IPS-18a (cell line): ENCODE data around the gene NSUN6.

Experiments used
- H3K27ac ChIP-seq: one replicate; pipeline ENCODE4 v1.5.1; 2013; ENCODE audit warnings: low read length
- H3K27me3 ChIP-seq: one replicate; pipeline ENCODE4 v1.6.1; 2013; ENCODE audit warnings: mild to moderate bottlenecking, low read length; ENCODE audit not compliant: control insufficient read depth, insufficient read depth
- H3K36me3 ChIP-seq: one replicate; pipeline ENCODE4 v1.6.1; 2013; ENCODE audit warnings: low read depth, low read length; ENCODE audit not compliant: control insufficient read depth
- H3K4me1 ChIP-seq: one replicate; pipeline ENCODE4 v1.6.1; 2013; ENCODE audit warnings: low read depth, low read length; ENCODE audit not compliant: control insufficient read depth
- H3K4me3 ChIP-seq: one replicate; pipeline ENCODE4 v1.5.1; 2013; ENCODE audit warnings: low read length
- H3K9ac ChIP-seq: one replicate; pipeline ENCODE4 v1.6.1; 2013; ENCODE audit warnings: mild to moderate bottlenecking, low read length, moderate library complexity
- H3K9me3 ChIP-seq: one replicate; pipeline ENCODE4 v1.6.1; 2013; ENCODE audit warnings: low read depth, low read length; ENCODE audit not compliant: control insufficient read depth

The NSUN6 gene, protein sequence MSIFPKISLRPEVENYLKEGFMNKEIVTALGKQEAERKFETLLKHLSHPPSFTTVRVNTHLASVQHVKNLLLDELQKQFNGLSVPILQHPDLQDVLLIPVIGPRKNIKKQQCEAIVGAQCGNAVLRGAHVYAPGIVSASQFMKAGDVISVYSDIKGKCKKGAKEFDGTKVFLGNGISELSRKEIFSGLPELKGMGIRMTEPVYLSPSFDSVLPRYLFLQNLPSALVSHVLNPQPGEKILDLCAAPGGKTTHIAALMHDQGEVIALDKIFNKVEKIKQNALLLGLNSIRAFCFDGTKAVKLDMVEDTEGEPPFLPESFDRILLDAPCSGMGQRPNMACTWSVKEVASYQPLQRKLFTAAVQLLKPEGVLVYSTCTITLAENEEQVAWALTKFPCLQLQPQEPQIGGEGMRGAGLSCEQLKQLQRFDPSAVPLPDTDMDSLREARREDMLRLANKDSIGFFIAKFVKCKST

DNA sequence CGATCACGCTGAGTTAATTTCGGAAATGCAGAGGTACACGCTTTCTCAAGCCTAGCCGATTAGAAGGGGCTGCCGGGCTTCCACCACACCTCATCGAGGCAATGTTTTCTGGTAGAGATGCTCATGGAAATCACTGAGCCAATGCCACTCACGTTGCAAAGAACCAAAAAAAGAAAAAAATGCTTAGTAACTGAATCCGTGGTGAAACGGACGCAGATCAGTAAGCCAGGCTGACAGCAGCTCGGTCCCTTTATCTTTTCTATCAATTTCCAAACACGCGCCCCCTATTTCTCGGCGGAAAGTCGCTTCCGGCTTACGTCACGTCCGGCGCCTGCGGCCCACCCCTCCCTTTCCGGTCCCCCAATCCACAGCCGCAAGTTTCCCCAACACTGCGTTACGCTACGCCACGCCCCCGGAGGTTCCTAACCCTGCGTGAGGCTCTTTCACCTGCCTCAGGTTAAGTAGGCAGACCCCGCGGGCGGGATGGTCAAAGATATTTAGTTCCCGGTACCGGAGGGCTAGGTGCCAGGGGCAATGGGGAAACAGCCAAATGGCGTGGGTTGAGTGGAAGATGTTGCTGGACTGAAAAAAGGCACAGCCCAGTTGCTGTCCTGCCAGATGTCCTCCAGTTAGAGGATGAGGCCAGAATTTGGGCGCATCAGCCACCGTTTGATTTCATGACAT is at the start of gene NSUN6:
Gene NSUN6 (minus strand): TSS at position 264 of the 684 bp plus-strand sequence. CDS start 384 bp downstream, outside the sequence.
- Histone ChIP-seq H3K9me3 (no peaks in the 10 kb centered on the region), H3K27ac (peak within 1 kb of the TSS; percentile 63), H3K4me1 (peaks cover 7% of the 10 kb centered on the region), H3K9ac (peak within 1 kb of the TSS; percentile 89), H3K27me3 (no peaks in the 10 kb centered on the region), H3K4me3 (peak within 1 kb of the TSS; percentile 98), H3K36me3 (peaks cover 15% of the 10 kb centered on the region)

GRCh38 chr10:18699849-18700840 is 48.8 kb upstream of the NSUN6 start:
- no peaks in the 10 kb centered on the region for H3K36me3 ChIP-seq
- H3K27ac ChIP-seq = no peak overlapping the region
- no peaks in the 10 kb centered on the region for H3K9me3 ChIP-seq
- no peak overlapping the region for H3K4me3 ChIP-seq
- no peaks in the 10 kb centered on the region for H3K27me3 ChIP-seq
- H3K4me1 ChIP-seq = no peaks in the 10 kb centered on the region
- no peak overlapping the region for H3K9ac ChIP-seq

- Histone ChIP-seq H3K27me3 (no peaks in the 10 kb centered on the region), H3K27ac (no peak overlapping the region), H3K4me3 (no peak overlapping the region), H3K36me3 (no peaks in the 10 kb centered on the region), H3K4me1 (no peaks in the 10 kb centered on the region), H3K9ac (no peak overlapping the region), H3K9me3 (no peaks in the 10 kb centered on the region)
Observed at GRCh38 chr10:18690541-18690940, 39.2 kb upstream of the NSUN6 start.

GRCh38 chr10:18689498-18689897 is 38.1 kb upstream of the NSUN6 start:
- Histone ChIP-seq H3K4me1 (no peaks in the 10 kb centered on the region), H3K27me3 (no peaks in the 10 kb centered on the region), H3K9me3 (no peaks in the 10 kb centered on the region), H3K36me3 (no peaks in the 10 kb centered on the region), H3K9ac (no peak overlapping the region), H3K4me3 (no peak overlapping the region), H3K27ac (no peak overlapping the region)

DNA sequence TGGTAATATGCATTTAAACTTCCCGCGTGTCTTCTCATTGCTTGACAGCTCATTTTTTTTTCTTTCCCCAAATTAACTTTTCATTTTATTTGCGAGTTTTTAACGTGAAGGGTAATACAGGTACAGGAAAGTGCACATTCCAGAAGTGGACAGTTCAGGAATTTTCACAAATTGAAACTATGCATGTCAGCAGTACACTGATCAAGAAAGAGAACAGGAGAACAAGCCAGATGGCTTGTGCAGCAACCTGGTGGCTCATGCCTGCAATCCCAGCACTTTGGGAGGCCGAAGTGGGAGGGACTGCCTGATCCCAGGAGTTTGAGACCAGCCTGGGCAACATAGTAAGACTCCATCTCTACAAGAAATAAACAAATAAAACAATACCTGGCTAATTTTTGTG is 36.3 kb upstream of the NSUN6 start:
- no peak overlapping the region for H3K9ac ChIP-seq
- H3K4me3 ChIP-seq = no peak overlapping the region
- H3K9me3 ChIP-seq = no peaks in the 10 kb centered on the region
- no peaks in the 10 kb centered on the region for H3K27me3 ChIP-seq
- H3K27ac ChIP-seq = no peak overlapping the region
- H3K36me3 ChIP-seq = no peaks in the 10 kb centered on the region
- H3K4me1 ChIP-seq = no peaks in the 10 kb centered on the region

DNA sequence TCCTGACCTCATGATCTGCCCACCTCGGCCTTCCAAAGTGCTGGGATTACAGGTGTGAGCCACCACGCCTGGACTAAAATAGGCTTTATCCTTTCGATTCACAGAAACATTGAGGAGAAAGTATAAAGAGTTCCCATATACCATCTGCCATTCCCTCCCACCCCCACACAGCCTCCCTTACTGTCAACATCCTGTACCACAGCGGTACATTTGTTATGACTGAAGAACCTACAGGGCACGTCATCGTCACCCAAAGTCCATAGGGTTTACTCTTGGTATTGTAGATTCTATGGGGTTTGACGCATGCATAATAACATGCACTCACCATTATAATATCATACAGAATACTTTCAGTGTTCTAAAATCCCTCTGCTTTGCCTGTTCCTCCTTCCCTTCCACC is 35.8 kb upstream of the NSUN6 start:
- Histone ChIP-seq H3K36me3 (no peaks in the 10 kb centered on the region), H3K9me3 (no peaks in the 10 kb centered on the region), H3K4me3 (no peak overlapping the region), H3K9ac (no peak overlapping the region), H3K27me3 (no peaks in the 10 kb centered on the region), H3K4me1 (no peaks in the 10 kb centered on the region), H3K27ac (no peak overlapping the region)

GRCh38 chr10:18685555-18685954 is 34.2 kb upstream of the NSUN6 start:
- Histone ChIP-seq H3K9ac (no peak overlapping the region), H3K4me3 (no peak overlapping the region), H3K27me3 (no peaks in the 10 kb centered on the region), H3K9me3 (no peaks in the 10 kb centered on the region), H3K27ac (no peak overlapping the region), H3K4me1 (no peaks in the 10 kb centered on the region), H3K36me3 (peaks cover 2% of the 10 kb centered on the region)

GRCh38 chr10:18684953-18685352 is 33.6 kb upstream of the NSUN6 start:
- Histone ChIP-seq H3K27me3 (no peaks in the 10 kb centered on the region), H3K9ac (no peak overlapping the region), H3K27ac (no peak overlapping the region), H3K4me3 (no peak overlapping the region), H3K9me3 (no peaks in the 10 kb centered on the region), H3K36me3 (peaks cover 4% of the 10 kb centered on the region), H3K4me1 (no peaks in the 10 kb centered on the region)

DNA sequence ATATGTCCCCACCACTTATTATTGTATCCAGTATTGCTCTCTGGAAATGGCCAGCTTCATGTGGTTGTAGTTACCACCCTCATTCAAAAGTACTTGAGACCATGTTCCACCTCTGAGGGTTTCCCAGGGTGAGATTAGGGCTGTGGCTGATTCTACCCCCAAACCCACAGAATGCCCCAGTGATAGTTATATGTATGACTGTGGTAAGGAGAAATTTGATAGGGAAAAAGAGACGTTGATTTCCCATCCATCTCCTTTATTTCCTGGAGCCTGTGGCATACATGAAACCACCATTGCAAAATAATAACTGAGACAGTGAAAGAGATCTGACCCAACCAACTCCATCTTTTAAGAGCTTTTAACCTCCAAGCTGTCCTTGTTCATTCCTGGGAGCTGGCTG is 33.0 kb upstream of the NSUN6 start:
- no peak overlapping the region for H3K9ac ChIP-seq
- H3K36me3 ChIP-seq = peaks cover 5% of the 10 kb centered on the region
- H3K4me3 ChIP-seq = no peak overlapping the region
- no peak overlapping the region for H3K27ac ChIP-seq
- H3K4me1 ChIP-seq = no peaks in the 10 kb centered on the region
- H3K27me3 ChIP-seq = no peaks in the 10 kb centered on the region
- H3K9me3 ChIP-seq = no peaks in the 10 kb centered on the region

- H3K9me3 ChIP-seq = no peaks in the 10 kb centered on the region
- no peaks in the 10 kb centered on the region for H3K27me3 ChIP-seq
- no peak overlapping the region for H3K9ac ChIP-seq
- H3K4me3 ChIP-seq = no peak overlapping the region
- H3K27ac ChIP-seq = no peak overlapping the region
- no peaks in the 10 kb centered on the region for H3K4me1 ChIP-seq
- H3K36me3 ChIP-seq = peaks cover 8% of the 10 kb centered on the region
Observed at GRCh38 chr10:18683427-18683826, 32.0 kb upstream of the NSUN6 start.

DNA sequence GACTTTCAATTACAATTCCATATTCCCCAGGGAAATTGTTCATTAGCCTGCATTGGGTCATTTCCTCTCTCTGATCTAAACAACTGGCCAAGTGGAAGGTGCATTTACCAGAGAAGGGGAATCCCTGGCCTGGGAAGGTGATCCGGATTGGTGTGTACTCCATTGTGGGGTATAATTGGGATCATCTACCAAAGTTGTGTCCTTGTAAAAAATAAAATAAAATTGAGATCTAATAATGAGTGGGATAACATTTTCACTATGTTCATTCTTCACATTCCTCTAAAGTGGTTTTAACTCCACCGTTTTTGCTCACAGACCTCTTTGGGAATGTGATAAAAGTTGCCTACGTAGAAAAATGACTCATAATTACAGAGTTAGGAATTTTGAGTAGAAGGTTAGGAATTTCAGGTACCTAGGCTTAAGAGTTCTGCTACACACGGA is 30.6 kb upstream of the NSUN6 start:
- H3K9me3 ChIP-seq = no peaks in the 10 kb centered on the region
- H3K36me3 ChIP-seq = peaks cover 14% of the 10 kb centered on the region
- H3K4me3 ChIP-seq = no peak overlapping the region
- no peaks in the 10 kb centered on the region for H3K27me3 ChIP-seq
- no peak overlapping the region for H3K9ac ChIP-seq
- no peaks in the 10 kb centered on the region for H3K4me1 ChIP-seq
- H3K27ac ChIP-seq = no peak overlapping the region
